ENCODE data around the gene OR56B4. TPM values are rescaled to one million over a fixed set of nuclear protein-coding genes. Genes with fewer than 3 reads are reported as not detected.

Gene OR56B4
- total and polyA plus RNA-seq, 7 donors = not detected

DNA sequence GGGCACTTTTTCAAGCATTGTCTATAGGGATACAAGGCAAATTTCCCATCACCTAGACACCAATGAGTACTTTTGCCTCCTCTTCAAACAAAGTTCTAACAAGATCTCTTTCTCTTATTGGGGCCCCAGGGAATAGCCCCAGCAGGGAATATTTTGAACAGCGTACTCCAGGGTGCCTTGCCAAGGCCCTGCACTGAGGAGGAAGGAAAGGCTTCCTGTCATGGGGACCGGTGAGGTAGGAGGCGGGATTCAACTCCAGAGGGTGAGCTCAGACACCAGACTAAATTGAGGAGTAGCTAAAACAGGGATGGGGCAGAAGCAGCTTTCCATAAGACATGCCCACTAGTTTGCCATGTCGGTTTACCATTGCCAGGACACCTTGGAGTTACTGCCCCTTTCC lies 28.0 kb upstream of the OR56B4 start:
- no peak for TF ChIP-seq POLR2AphosphoS5 (IDR thresholded peaks at IDR 0.05)
- no peak for TF ChIP-seq EP300 (IDR thresholded peaks at IDR 0.05)
- no peak for TF ChIP-seq POLR2A (IDR thresholded peaks at IDR 0.05)
- TF ChIP-seq, protein P1, sequence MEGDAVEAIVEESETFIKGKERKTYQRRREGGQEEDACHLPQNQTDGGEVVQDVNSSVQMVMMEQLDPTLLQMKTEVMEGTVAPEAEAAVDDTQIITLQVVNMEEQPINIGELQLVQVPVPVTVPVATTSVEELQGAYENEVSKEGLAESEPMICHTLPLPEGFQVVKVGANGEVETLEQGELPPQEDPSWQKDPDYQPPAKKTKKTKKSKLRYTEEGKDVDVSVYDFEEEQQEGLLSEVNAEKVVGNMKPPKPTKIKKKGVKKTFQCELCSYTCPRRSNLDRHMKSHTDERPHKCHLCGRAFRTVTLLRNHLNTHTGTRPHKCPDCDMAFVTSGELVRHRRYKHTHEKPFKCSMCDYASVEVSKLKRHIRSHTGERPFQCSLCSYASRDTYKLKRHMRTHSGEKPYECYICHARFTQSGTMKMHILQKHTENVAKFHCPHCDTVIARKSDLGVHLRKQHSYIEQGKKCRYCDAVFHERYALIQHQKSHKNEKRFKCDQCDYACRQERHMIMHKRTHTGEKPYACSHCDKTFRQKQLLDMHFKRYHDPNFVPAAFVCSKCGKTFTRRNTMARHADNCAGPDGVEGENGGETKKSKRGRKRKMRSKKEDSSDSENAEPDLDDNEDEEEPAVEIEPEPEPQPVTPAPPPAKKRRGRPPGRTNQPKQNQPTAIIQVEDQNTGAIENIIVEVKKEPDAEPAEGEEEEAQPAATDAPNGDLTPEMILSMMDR (IDR thresholded peaks at IDR 0.05) = no peak
- 73 to 91% methylated on average over 4 of the region's 4 CpGs for WGBS, 2 donors
- Histone ChIP-seq H3K36me3 (no peaks in the 10 kb centered on the region), H3K4me3 (no peak overlapping the region), H3K27me3 (no peaks in the 10 kb centered on the region), H3K9me3 (no peaks in the 10 kb centered on the region), H3K4me1 (no peaks in the 10 kb centered on the region), H3K27ac (no peak overlapping the region)
- intact Hi-C loops (cut with DNase I) = no loop called here
- DNase-seq = no peak

DNA sequence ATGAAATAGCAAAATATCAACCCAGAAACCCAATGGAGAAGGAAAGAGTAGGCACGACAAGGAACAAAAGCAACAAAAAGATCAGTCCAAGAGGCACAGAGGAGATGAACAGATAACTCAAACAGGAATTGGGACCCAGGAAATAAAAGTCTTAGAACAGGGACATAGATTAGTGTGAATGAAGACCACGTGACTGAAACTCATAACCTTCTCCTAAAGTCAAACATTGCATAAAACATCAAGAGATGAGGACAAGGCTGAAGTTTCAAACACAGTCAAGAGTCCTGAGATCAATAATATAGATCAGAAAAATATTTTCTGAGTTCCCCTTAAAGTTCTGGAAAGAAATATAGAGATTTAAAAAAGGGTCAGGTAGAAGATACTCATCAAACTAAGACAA lies 24.4 kb upstream of the OR56B4 start:
- Histone ChIP-seq H3K9me3 (no peaks in the 10 kb centered on the region), H3K27ac (no peak overlapping the region), H3K36me3 (no peaks in the 10 kb centered on the region), H3K27me3 (no peaks in the 10 kb centered on the region), H3K4me1 (no peaks in the 10 kb centered on the region), H3K4me3 (no peak overlapping the region)
- intact Hi-C loops (cut with DNase I) = no loop called here
- WGBS, 2 donors = 70 to 87% methylated on average over 2 of the region's 2 CpGs
- DNase-seq = no peak
- TF ChIP-seq POLR2A (IDR thresholded peaks at IDR 0.05) = no peak
- TF ChIP-seq EP300 (IDR thresholded peaks at IDR 0.05) = no peak
- no peak for TF ChIP-seq POLR2AphosphoS5 (IDR thresholded peaks at IDR 0.05)
- TF ChIP-seq, protein P1 (IDR thresholded peaks at IDR 0.05) = no peak

GRCh38 chr11:6084587-6084986 lies 22.9 kb upstream of the OR56B4 start:
- H3K27me3 ChIP-seq = no peaks in the 10 kb centered on the region
- WGBS, 2 donors = 85 to 89% methylated on average over 3 of the region's 3 CpGs
- no peaks in the 10 kb centered on the region for H3K36me3 ChIP-seq
- DNase-seq = no peak
- no peaks in the 10 kb centered on the region for H3K9me3 ChIP-seq
- intact Hi-C loops (cut with DNase I) = no loop called here
- no peak overlapping the region for H3K4me3 ChIP-seq
- H3K27ac ChIP-seq = no peak overlapping the region
- H3K4me1 ChIP-seq = no peaks in the 10 kb centered on the region
- TF ChIP-seq, protein P1 (IDR thresholded peaks at IDR 0.05) = no peak

GRCh38 chr11:6094186-6094585 lies 13.3 kb upstream of the OR56B4 start:
- H3K27ac ChIP-seq = no peak overlapping the region
- intact Hi-C loops (cut with DNase I) = no loop called here
- H3K27me3 ChIP-seq = no peaks in the 10 kb centered on the region
- TF ChIP-seq POLR2A (IDR thresholded peaks at IDR 0.05) = no peak
- TF ChIP-seq POLR2AphosphoS5 (IDR thresholded peaks at IDR 0.05) = no peak
- TF ChIP-seq, protein P1 (IDR thresholded peaks at IDR 0.05) = no peak
- TF ChIP-seq EP300 (IDR thresholded peaks at IDR 0.05) = no peak
- DNase-seq = no peak
- no peaks in the 10 kb centered on the region for H3K9me3 ChIP-seq
- 20 to 37% methylated on average over 1 of the region's 1 CpG for WGBS, 2 donors
- H3K4me3 ChIP-seq = no peak overlapping the region
- no peaks in the 10 kb centered on the region for H3K4me1 ChIP-seq
- H3K36me3 ChIP-seq = no peaks in the 10 kb centered on the region

- Histone ChIP-seq H3K27ac (no peak overlapping the region), H3K9me3 (no peaks in the 10 kb centered on the region), H3K27me3 (no peaks in the 10 kb centered on the region), H3K4me1 (no peaks in the 10 kb centered on the region), H3K4me3 (no peak overlapping the region), H3K36me3 (no peaks in the 10 kb centered on the region)
- DNase-seq = no peak
- WGBS, 2 donors = 77 to 83% methylated on average over 2 of the region's 2 CpGs
- intact Hi-C loops (cut with DNase I) = no loop called here
- TF ChIP-seq POLR2AphosphoS5 (IDR thresholded peaks at IDR 0.05) (no peak), POLR2A (IDR thresholded peaks at IDR 0.05) (no peak)
Observed at GRCh38 chr11:6095798-6096197, 11.7 kb upstream of the OR56B4 start.
